Glutamatergic neuron (in vitro differentiated cells): ENCODE data around the gene CYP27C1. TPM values are rescaled to one million over a fixed set of nuclear protein-coding genes. Genes with fewer than 3 reads are reported as not detected.

ENCODE experiments used
- DNase-seq: peaks from one replicate; pipeline ENCODE4 v3.0.0; 2022
- H3K27ac Mint-ChIP-seq: one replicate; pipeline ENCODE4 v1.8.0; 2020; ENCODE audit warnings: mild to moderate bottlenecking, mixed read lengths, inconsistent platforms; ENCODE audit not compliant: unreplicated experiment
- H3K27me3 Mint-ChIP-seq: one replicate; pipeline ENCODE4 v1.8.0; 2020; ENCODE audit warnings: mild to moderate bottlenecking, moderate library complexity, mixed read lengths, inconsistent platforms; ENCODE audit not compliant: unreplicated experiment
- H3K36me3 Mint-ChIP-seq: one replicate; pipeline ENCODE4 v1.8.0; 2020; ENCODE audit warnings: mild to moderate bottlenecking, mixed read lengths, inconsistent platforms; ENCODE audit not compliant: unreplicated experiment
- H3K4me1 Mint-ChIP-seq: one replicate; pipeline ENCODE4 v1.8.0; 2020; ENCODE audit warnings: mild to moderate bottlenecking, low read depth, mixed read lengths, inconsistent platforms; ENCODE audit not compliant: unreplicated experiment
- H3K4me3 Mint-ChIP-seq: one replicate; pipeline ENCODE4 v1.8.0; 2020; ENCODE audit warnings: mild to moderate bottlenecking, mixed read lengths, inconsistent platforms; ENCODE audit not compliant: unreplicated experiment
- H3K9me3 Mint-ChIP-seq: one replicate; pipeline ENCODE4 v1.8.0; 2020; ENCODE audit warnings: mild to moderate bottlenecking, moderate library complexity, mixed read lengths, inconsistent platforms; ENCODE audit not compliant: unreplicated experiment
- total RNA-seq: library from RNA; stranded (reverse); fragmentation: NEBNext Ultra II Directional; extraction: Animal tissue kit (Norgen Biotek cat#: 25700); gene quantifications from one replicate; pipeline ENCODE4 v1.2.1, GENCODE V29; 2021; ENCODE audit not compliant: unreplicated experiment
- TF ChIP-seq, protein P1 (sequence below): fragments of 200-600 bp; sonication (generic); IDR thresholded peaks from one replicate; pipeline ENCODE4 v1.5.0; 2021; ENCODE audit not compliant: partially characterized antibody, unreplicated experiment

CYP27C1 gene
- total RNA-seq, 1 donor from 2014 or later: 4.3 TPM

DNA sequence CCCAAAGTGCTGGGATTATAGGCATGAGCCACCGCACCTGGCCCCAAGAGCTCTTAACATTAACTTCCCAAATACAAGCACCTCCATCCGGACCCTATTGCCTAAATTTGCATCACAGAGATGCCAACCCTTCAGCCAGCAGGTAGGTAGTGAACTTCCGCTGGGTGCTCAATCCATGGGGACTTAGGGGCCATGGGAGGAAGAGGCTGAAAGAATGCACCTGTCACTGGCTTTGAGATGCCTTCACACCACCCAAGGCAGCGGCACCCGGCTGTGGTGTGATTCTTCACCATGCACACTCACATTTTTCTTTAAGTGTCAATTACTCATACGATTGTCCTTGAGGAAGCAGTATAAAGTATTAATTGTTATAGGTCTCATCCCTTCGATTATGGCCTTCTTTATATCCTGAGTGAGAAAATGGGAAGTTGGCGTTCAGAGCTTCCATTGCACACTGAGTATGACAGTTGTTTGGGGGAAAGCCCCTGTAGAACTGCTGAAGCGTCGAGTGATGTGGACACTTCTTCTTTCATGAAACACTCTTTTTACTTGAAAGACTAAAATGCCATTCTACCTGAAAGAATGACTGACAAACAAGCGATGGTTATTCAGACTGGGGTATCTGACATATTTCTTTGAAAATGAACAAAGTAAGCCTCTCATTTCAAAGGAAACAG is 61.3 kb downstream of the CYP27C1 start:
- Mint-ChIP-seq H3K4me3 (no peak overlapping the region), H3K36me3 (no peaks in the 10 kb centered on the region), H3K9me3 (no peaks in the 10 kb centered on the region), H3K27me3 (no peaks in the 10 kb centered on the region), H3K4me1 (peaks cover 6% of the 10 kb centered on the region), H3K27ac (no peak overlapping the region)
- DNase-seq: no peak
- TF ChIP-seq, protein P1, sequence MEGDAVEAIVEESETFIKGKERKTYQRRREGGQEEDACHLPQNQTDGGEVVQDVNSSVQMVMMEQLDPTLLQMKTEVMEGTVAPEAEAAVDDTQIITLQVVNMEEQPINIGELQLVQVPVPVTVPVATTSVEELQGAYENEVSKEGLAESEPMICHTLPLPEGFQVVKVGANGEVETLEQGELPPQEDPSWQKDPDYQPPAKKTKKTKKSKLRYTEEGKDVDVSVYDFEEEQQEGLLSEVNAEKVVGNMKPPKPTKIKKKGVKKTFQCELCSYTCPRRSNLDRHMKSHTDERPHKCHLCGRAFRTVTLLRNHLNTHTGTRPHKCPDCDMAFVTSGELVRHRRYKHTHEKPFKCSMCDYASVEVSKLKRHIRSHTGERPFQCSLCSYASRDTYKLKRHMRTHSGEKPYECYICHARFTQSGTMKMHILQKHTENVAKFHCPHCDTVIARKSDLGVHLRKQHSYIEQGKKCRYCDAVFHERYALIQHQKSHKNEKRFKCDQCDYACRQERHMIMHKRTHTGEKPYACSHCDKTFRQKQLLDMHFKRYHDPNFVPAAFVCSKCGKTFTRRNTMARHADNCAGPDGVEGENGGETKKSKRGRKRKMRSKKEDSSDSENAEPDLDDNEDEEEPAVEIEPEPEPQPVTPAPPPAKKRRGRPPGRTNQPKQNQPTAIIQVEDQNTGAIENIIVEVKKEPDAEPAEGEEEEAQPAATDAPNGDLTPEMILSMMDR: no peak

DNA sequence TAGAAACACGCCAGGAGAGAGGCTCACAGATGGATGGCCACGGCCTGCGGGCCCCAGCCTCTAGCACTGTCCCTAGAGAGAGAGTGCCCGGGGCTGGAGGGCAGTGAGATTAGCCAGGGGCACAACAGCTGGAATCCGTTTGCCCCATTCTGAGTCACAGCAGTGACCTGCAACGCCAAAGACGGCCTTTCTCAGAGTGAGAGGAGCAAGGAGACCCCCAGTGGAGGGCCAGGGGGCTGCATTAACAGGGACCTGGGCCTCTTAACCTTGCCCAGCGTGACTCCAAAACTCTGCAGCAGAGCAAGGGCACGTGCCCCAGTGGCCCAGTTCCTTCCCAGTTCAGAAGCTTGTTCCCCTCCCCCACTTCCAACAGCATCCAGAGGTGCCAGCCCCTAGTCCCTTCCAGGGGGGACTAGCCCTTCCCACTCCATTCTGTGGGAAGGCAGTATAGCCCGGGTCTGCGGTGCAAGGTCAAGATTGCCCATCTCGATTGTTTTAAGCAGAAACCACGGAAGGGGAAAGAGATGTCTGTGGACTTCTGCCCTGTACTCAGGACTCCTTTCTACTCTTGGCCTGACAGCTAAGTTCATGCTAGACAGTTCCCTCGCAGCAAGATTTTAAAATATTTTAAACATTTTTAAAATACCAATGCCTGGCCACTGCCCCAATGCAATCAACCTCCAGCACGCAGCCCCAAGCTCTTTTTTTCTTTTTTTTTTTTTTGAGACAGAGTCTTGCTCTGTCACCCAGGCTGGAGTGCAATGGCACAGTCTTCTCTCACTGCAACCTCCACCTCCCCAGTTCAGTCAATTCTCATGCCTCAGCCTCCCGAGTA is 62.2 kb downstream of the CYP27C1 start:
- Mint-ChIP-seq H3K4me3 (no peak overlapping the region), H3K4me1 (peaks cover 6% of the 10 kb centered on the region), H3K36me3 (no peaks in the 10 kb centered on the region), H3K27me3 (no peaks in the 10 kb centered on the region), H3K27ac (no peak overlapping the region), H3K9me3 (no peaks in the 10 kb centered on the region)
- TF ChIP-seq, protein P1: peak; percentile 61
- DNase-seq: peak; percentile 76

DNA sequence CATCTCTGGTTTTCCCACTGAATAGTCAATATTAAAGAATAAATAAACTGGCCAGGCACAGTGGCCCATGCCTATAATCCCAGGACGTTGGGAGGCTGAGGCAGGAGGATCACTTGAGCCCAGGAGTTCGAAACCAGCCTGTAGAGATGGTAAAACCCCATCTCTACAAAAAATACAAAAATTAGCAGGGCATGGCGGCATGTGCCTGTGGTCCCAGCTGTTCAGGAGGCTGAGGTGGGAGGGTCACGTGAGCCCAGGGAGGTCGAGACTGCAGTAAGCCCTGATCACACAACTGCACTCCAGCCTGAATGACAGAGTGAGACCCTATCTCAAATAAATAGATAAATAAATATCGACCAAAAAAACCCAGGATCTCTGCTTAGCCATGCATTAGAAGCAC is 63.0 kb downstream of the CYP27C1 start:
- Mint-ChIP-seq H3K4me1 (peaks cover 6% of the 10 kb centered on the region), H3K9me3 (no peaks in the 10 kb centered on the region), H3K27me3 (no peaks in the 10 kb centered on the region), H3K4me3 (no peak overlapping the region), H3K36me3 (no peaks in the 10 kb centered on the region), H3K27ac (no peak overlapping the region)
- DNase-seq: no peak
- TF ChIP-seq, protein P1: no peak

DNA sequence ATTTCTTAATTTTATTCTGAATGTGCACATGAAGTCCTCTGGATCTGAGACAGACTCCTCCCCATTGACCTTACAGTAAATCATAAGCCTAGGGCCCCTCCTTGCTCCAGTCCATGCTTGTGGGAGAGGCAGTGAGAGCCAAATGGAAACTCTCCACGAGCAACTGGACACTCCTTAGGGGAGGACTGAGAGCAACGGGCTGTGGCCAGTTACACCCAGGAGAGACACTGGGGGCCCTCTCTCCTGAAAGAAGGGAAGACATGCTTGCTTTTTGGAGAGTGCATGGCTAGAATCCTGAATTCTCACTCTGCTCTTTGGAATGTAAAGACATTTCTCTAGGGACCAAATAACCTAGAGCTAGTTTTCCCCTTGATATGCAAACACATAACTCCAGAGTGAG is 64.2 kb downstream of the CYP27C1 start:
- no peaks in the 10 kb centered on the region for H3K27me3 Mint-ChIP-seq
- H3K4me3 Mint-ChIP-seq: no peak overlapping the region
- H3K9me3 Mint-ChIP-seq: no peaks in the 10 kb centered on the region
- H3K4me1 Mint-ChIP-seq: peaks cover under 1% of the 10 kb centered on the region
- peaks cover 5% of the 10 kb centered on the region for H3K36me3 Mint-ChIP-seq
- DNase-seq: no peak
- no peak overlapping the region for H3K27ac Mint-ChIP-seq
- TF ChIP-seq, protein P1: no peak
